Measurements from ENCODE around the gene REPIN1.

DNA sequence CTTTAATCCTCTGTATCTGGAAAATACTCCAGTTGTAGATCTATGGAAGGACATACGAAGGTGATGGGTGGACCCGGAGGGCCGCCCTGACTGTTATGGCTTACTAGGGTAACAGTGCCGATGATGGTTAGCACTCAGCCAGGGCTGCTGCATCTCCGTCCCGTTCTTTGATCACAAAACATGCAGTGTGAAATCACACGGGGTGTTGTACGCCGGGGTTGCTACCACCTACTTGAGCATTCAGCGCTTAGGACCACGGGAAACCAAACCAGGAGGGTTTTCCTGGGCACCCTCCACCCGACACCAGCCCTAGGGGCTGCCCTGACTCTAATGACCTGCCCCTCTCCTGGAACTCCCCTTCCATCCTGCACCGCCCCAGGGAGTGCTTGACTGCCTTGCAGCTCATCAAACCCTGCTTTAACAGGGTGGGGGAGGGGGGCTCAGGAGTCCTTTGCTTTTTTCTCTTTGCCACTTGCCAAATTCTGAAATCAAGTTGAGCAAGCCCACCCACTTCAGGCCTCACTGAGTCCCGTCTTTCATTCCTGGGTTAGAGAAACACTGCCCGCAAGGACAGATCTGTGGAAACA is 30.9 kb downstream of the REPIN1 start:
- TF ChIP-seq EZH2 (IDR thresholded peaks at IDR 0.05; ENCODE audit: borderline replicate concordance) (no peak), CTCF (IDR thresholded peaks at IDR 0.05; ENCODE audit: poor library complexity) (no peak)
